GM12801 (cell line): Measurements from ENCODE around the gene CNN1.

ENCODE experiments used
- CTCF ChIP-seq: IDR thresholded peaks from one replicate; pipeline ENCODE4 v1.5.1; 2011; ENCODE audit warnings: control low read depth; ENCODE audit not compliant: insufficient read length; ENCODE audit errors: extremely low read depth

CNN1 gene

DNA sequence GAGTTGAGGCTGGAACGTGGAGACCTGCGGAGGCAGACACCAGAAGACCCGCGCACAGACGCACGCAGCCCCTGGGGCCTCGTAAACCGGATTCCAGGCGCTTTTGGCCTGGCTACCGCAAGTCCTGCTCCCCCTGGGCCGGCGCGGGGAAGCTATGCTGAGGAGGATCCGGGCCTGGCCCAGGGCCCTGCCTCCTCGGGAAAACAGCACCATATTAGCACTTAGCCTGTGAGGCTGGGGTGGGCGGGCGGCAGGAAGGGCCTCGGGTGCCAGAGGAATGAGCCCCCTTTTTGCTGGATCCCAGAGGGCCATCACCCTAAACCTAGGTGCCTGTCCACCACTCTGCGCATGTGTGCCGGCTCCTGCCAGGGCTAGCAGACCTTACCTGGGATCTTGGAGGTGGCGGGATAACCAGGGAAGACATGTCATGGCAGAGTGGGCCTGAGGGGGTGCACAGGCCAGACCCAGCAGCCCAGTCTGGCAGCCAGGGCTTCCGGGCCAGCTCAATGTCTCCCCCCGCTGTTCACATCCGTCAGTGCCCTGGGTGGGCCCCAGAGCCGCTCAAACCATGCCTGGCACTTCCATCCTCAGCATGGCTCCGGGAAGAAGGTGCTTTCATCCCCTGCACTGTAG lies 13.1 kb downstream of the CNN1 start:
- TF ChIP-seq CTCF: no peak

DNA sequence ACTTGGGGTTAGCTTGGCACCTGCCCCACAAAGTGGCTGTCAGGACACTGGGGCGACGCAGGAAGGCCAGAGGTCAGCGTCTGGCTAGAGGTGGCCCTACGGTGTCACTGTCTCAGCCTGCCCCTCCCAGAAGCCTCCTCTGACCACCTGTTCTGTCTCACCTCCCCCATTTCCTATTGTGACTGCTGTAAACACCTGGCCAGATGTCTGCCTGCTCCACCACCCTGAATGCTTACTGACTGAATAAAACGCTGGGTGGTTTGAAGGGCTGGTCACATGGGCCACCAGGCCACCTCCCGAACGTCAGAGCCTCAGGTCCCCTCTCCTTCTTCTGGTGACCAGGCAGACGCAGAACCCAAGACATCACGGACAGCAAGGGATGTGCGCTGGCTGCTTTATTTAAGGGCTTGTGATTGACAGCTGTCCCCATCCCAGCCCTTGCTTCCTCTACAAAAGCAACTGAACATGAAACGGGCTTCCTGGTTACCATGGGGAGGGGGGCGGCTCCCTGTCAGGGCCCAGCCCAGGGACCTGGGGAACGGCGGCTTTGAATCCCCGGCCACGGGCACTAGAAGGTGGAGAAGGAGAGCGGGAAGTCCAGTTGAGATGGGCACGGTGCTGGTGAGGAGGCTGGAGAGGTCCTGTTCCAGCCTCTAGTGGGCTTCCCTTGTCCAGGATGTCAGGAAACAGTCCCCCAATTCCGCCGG lies 14.2 kb downstream of the CNN1 start:
- no peak for TF ChIP-seq CTCF

DNA sequence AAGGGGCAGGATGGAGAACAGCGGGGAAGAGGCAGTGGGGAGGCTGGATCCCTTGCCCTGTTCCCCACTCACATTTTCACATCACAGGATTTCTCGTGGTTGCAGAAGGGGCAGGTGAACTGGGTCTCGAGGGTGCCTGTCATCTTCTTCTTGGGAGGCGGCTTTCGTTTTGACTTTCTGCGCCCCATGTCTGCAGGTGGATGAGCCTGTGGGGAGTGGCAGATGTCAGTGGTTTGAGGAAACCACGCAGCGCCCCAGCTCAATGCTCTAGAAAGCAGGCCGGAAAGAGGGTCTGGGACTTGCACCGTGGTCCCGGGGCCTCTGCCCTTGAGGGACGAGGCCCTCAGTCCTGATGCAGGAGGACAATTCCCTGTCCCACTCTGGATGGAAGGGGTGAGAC lies 15.5 kb downstream of the CNN1 start:
- no peak for TF ChIP-seq CTCF

- no peak for TF ChIP-seq CTCF
Measured at GRCh38 chr19:11555246-11555645, 16.6 kb downstream of the CNN1 start.

DNA sequence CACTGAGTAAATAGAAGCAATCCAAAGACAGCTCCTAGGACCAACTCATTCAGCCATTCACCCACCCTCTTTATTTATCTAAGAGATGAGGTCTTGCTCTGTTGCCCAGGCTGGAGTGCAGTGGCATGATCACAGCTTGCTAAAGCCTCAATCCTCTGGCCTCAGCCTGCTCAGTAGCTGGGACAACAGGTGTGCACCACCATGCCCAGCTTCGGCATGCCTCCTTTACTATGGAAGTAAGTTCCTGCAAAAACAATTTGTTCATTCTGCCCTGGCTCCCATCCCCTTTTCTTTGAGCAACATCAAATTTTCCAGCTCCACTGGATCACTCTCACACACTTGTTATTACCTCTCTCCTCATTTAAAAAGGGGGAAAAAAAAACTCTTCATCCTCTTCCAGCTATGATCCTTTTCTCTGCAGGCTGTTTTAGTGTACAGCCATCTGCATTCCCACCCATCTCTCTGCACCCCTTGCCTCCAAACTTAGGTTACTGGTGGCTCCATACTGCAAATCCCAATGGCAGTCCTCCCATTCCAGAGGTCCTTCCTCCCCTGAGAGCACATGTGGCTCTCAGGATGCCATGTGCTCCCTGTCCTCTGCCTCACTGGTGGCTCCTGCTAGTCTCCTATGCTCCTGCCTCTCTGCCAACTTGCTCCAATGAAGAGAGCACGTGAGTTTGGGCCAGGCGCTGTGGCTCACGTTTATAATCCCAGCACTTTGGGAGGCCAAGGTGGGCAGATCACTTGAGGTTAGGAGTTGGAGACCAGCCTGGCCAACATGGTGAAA lies 18.2 kb downstream of the CNN1 start:
- TF ChIP-seq CTCF: no peak

DNA sequence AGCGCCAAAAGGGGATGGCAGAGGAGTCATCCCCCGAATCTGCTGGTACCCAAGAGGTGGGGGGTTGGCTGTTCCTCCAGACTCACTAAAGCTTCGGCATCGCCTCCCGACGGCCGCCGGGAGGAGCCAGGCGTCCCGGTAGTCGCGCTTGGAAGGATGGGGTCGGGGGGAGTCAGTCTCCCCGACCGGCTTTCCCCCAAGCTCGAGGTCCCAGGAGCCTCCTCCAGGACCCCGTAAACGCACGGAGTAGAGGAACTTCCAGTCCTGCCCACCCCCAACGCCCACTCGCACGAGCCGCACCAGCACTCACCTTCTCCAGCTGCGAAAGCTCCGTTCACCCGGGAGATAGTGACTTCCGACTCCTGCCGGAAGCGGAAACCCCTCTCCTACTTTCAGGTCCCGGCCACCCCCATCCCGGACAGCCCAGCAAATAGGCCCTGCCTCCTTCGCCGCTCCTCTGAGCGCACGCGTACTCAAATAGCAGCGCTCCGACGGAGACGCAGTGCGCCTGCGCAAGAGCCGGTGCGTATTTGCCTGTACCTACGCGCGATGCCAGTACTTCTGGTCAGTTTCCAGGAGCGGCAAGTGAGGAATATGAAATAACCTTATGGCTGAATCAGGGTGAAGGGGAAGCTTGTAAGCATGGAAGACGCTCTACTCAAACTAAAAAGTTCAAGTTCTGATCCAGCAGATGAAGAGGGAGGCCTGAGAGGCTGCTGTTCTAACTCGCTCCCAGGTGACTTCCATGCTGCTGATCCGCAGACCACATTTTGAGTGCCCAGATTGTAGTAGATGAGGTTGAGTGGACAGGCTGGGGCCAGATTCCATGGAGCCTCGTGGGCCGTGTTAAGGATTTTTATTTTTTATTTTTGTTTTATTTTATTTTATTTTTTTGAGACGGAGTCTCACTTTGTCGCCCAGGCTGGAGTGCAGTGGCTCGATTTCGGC lies 20.5 kb downstream of the CNN1 start, which contains the start of gene ELOF1:
Gene ELOF1 (minus strand): TSS at position 350 of the 948 bp plus-strand sequence. CDS start 4,883 bp downstream, outside the sequence.
- TF ChIP-seq CTCF: no peak
